ENCODE results near the gene ZMYND8.

DNA sequence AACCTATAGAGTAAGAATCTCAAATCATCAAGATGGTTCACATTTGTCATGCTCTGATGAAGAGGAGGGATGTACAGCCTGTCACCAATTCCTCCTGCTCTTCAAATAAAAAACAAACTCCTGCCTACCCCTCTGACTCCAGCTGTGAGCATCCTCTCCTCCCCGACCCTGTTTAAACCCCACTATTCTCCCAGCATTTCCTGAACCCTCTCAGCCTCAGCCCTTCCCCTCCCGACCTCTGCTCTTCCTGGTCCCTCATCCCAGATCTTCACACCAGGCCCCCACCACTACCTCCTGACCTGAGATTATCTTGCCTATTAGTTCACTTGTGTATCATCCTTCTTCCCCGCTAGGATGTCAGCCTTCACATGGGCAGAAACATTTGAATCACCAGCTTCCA, 75.8 kb downstream of the ZMYND8 start:
- TF ChIP-seq EZH2 (IDR thresholded peaks at IDR 0.05; ENCODE audit: borderline replicate concordance, low read length), result no peak
- TF ChIP-seq, protein P1, sequence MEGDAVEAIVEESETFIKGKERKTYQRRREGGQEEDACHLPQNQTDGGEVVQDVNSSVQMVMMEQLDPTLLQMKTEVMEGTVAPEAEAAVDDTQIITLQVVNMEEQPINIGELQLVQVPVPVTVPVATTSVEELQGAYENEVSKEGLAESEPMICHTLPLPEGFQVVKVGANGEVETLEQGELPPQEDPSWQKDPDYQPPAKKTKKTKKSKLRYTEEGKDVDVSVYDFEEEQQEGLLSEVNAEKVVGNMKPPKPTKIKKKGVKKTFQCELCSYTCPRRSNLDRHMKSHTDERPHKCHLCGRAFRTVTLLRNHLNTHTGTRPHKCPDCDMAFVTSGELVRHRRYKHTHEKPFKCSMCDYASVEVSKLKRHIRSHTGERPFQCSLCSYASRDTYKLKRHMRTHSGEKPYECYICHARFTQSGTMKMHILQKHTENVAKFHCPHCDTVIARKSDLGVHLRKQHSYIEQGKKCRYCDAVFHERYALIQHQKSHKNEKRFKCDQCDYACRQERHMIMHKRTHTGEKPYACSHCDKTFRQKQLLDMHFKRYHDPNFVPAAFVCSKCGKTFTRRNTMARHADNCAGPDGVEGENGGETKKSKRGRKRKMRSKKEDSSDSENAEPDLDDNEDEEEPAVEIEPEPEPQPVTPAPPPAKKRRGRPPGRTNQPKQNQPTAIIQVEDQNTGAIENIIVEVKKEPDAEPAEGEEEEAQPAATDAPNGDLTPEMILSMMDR (conservative IDR thresholded peaks at IDR 0.05 in 1 of 2, IDR thresholded peaks at IDR 0.05 in 1 of 2; ENCODE audit: extremely low read depth in 1 of 2, insufficient read depth in 1 of 2, low read depth in 1 of 2, low read length in 2 of 2), result no peak
